ENCODE data around the gene CERK.
"Not testable (repeated sequence)": the region's sequence is repeated elsewhere in the genome, so short reads cannot be mapped to it uniquely, and the experiment has no call there.

The CERK gene

GRCh38 chr22:46654426-46654825 lies 83.6 kb downstream of the CERK start:
- Histone ChIP-seq H3K9ac (ENCODE audit: low read depth, low read length) (no peak overlapping the region), H3K9me3 (replicated peaks; ENCODE audit: low read length) (no peaks in the 10 kb centered on the region), H3K4me2 (ENCODE audit: low read length) (no peak overlapping the region), H3K27me3 (ENCODE audit: control insufficient read depth, insufficient read depth, low read length) (peaks cover 2% of the 10 kb centered on the region), H3K36me3 (ENCODE audit: insufficient read depth, low read length) (no peaks in the 10 kb centered on the region), H3K4me3 (ENCODE audit: low read length) (no peak overlapping the region), H3K4me1 (ENCODE audit: control insufficient read depth, insufficient read depth, low read length) (peaks cover 2% of the 10 kb centered on the region)

DNA sequence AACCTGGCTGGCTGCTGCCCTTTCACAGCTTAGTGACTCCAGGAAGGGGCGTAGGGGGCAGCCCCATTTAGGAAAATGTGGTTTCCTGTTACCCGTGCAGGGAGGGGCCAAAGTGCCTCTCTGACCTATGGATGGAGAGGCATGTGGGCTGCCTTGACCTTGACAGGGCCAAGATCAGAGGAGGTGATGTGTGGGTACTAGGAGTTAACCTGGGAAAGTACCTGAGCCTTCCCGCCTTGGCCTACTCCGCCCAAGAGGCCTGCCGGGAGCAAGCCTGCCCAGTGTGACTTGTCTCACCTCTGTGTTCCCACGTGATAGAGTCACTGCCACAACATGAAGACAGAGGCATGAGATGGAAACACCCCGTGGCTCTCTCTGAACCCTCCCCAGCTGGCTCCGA lies 84.5 kb downstream of the CERK start:
- Histone ChIP-seq H3K36me3 (ENCODE audit: insufficient read depth, low read length) (no peaks in the 10 kb centered on the region), H3K9me3 (replicated peaks; ENCODE audit: low read length) (no peaks in the 10 kb centered on the region), H3K4me1 (ENCODE audit: control insufficient read depth, insufficient read depth, low read length) (peaks cover 3% of the 10 kb centered on the region), H3K9ac (ENCODE audit: low read depth, low read length) (no peak overlapping the region), H3K27me3 (ENCODE audit: control insufficient read depth, insufficient read depth, low read length) (peaks cover 6% of the 10 kb centered on the region), H3K4me3 (ENCODE audit: low read length) (no peak overlapping the region), H3K4me2 (ENCODE audit: low read length) (no peak overlapping the region)

GRCh38 chr22:46652847-46653331 lies 85.2 kb downstream of the CERK start:
- Histone ChIP-seq H3K4me2 (ENCODE audit: low read length) (no peak overlapping the region), H3K9me3 (replicated peaks; ENCODE audit: low read length) (no peaks in the 10 kb centered on the region), H3K4me1 (ENCODE audit: control insufficient read depth, insufficient read depth, low read length) (peaks cover 3% of the 10 kb centered on the region), H3K27me3 (ENCODE audit: control insufficient read depth, insufficient read depth, low read length) (peaks cover 6% of the 10 kb centered on the region), H3K9ac (ENCODE audit: low read depth, low read length) (no peak overlapping the region), H3K36me3 (ENCODE audit: insufficient read depth, low read length) (no peaks in the 10 kb centered on the region), H3K4me3 (ENCODE audit: low read length) (no peak overlapping the region)

DNA sequence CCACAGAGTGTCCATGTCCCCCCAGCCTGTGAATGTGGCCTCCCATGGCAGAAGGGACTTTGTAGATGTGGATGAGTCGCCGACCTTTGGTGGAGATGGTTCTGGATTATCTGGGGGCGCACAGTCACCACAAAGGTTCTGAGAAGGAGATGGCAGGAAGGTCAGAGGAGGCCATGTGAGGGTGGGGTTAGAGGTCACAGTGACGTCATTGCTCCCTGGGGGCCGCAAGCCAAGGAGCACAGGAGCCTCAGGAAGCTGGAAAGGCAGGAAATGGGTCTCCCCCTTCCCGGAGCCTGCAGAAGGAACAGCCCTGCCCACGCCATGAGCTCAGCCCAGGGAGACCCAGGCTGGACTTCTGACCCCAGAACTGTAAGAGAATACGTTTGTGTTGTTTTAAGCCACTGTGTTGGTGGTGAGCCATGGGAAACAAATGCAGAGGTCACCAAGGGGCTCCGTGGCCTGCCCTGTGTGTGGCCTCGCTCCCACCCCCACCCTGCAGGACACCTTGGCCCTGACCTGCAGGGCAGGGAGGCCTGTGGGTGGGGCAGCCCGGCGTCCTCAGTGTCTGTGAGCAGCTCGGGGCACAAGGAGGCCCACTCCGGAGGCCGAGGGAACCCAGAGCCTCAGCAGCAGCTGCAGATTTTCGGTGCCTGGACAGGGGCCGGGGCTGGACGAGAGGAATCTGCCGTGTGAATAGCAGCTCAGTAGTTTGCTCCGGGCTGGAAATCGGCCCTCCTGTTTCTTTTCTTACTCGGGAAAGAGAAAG lies 85.8 kb downstream of the CERK start:
- H3K9me3 ChIP-seq (replicated peaks; ENCODE audit: low read length) = no peaks in the 10 kb centered on the region
- peaks cover 3% of the 10 kb centered on the region for H3K4me1 ChIP-seq (ENCODE audit: control insufficient read depth, insufficient read depth, low read length)
- H3K4me3 ChIP-seq (ENCODE audit: low read length) = no peak overlapping the region
- H3K4me2 ChIP-seq (ENCODE audit: low read length) = no peak overlapping the region
- no peak overlapping the region for H3K9ac ChIP-seq (ENCODE audit: low read depth, low read length)
- H3K27me3 ChIP-seq (ENCODE audit: control insufficient read depth, insufficient read depth, low read length) = peaks cover 6% of the 10 kb centered on the region
- H3K36me3 ChIP-seq (ENCODE audit: insufficient read depth, low read length) = no peaks in the 10 kb centered on the region

- peaks cover 3% of the 10 kb centered on the region for H3K4me1 ChIP-seq (ENCODE audit: control insufficient read depth, insufficient read depth, low read length)
- no peaks in the 10 kb centered on the region for H3K9me3 ChIP-seq (replicated peaks; ENCODE audit: low read length)
- H3K9ac ChIP-seq (ENCODE audit: low read depth, low read length) = no peak overlapping the region
- H3K36me3 ChIP-seq (ENCODE audit: insufficient read depth, low read length) = no peaks in the 10 kb centered on the region
- H3K4me2 ChIP-seq (ENCODE audit: low read length) = no peak overlapping the region
- H3K4me3 ChIP-seq (ENCODE audit: low read length) = no peak overlapping the region
- H3K27me3 ChIP-seq (ENCODE audit: control insufficient read depth, insufficient read depth, low read length) = peaks cover 6% of the 10 kb centered on the region
Observed at GRCh38 chr22:46651316-46651715, 86.7 kb downstream of the CERK start.

DNA sequence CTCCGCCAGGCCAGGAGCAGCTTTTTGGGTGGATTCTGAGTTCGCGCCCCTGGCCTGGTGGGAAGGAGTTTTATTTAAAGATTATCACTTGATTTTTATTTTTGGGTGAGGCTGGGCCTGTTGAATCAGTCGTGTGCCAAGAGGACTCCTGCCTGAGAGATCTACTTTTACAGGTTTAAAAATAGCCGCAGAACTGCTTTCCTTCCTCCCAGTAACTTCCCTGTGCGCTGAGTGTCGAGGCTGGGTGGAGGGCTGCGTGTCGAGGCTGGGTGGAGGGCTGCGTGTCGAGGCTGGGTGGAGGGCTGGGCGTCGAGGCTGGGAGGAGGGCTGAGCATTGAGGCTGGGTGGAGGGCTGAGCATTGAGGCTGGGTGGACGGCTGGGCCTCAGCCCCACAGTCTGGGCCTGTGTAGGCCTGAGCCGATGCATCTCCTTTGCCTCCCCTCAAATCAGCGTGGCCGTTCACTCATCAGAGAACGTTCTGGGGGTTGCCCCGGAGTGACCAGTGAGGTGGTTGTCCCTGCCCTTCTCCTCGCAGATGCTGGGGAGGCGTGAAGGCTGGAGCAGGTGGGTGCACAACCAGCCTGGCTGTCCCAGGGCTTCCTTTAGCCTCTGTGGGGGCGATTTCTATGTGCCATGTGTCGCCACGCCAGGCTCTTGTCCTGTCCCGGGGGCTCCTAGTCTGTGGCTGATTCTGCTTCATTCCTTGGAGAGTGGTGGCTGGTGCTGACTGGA lies 87.8 kb downstream of the CERK start:
- no peaks in the 10 kb centered on the region for H3K9me3 ChIP-seq (replicated peaks; ENCODE audit: low read length)
- H3K9ac ChIP-seq (ENCODE audit: low read depth, low read length) = no peak overlapping the region
- no peak overlapping the region for H3K4me2 ChIP-seq (ENCODE audit: low read length)
- H3K36me3 ChIP-seq (ENCODE audit: insufficient read depth, low read length) = no peaks in the 10 kb centered on the region
- H3K4me1 ChIP-seq (ENCODE audit: control insufficient read depth, insufficient read depth, low read length) = peaks cover 3% of the 10 kb centered on the region
- H3K4me3 ChIP-seq (ENCODE audit: low read length) = no peak overlapping the region
- H3K27me3 ChIP-seq (ENCODE audit: control insufficient read depth, insufficient read depth, low read length) = peaks cover 6% of the 10 kb centered on the region

DNA sequence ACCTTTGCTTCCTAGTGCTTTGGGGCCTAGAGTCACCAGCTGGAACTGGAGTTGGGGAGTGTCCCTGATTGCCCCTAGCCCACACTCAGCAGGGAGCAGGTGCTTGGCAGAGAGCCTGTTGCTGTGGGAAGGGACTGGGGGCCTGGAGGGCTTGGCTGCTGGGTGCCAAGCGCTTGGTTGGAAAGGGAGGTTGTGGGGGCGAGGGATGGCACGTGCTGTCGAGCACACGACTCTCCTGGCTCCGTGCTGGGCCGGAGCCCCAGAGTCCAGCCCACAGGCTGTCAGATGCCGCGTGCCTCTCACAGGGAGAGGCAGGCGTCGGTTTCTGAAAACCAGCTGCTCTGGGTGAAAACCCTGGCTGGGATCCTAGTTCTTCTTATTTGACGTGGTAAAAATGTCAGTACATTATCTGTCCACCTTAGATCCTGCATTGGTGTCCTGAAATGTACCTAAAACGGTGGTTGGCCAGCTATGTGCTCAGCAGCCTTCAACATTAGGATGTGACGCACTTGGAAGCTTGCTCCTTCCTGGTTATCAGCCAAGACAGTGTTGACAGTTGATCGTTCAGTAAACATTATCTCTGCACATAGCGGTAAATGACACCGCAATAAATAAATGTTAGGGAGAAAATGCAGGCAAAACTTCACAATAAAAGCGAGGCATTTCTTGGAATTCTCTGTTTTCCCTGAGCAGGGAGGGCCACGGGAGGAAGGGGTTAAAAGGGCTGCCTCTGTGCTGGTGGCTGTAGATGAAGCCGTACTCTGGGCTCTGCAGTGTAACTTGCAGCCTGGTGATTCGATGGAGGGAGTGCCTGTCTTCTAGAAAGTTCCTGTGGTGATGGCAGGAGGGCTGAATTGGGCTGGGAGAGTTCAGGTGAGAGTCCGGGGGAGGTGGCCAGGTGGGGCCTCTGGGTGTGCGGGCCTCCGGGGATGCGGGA lies 88.6 kb downstream of the CERK start:
- H3K4me1 ChIP-seq (ENCODE audit: control insufficient read depth, insufficient read depth, low read length) = peaks cover 3% of the 10 kb centered on the region
- H3K36me3 ChIP-seq (ENCODE audit: insufficient read depth, low read length) = no peaks in the 10 kb centered on the region
- peaks cover 6% of the 10 kb centered on the region for H3K27me3 ChIP-seq (ENCODE audit: control insufficient read depth, insufficient read depth, low read length)
- no peak overlapping the region for H3K4me2 ChIP-seq (ENCODE audit: low read length)
- no peaks in the 10 kb centered on the region for H3K9me3 ChIP-seq (replicated peaks; ENCODE audit: low read length)
- no peak overlapping the region for H3K9ac ChIP-seq (ENCODE audit: low read depth, low read length)
- H3K4me3 ChIP-seq (ENCODE audit: low read length) = no peak overlapping the region

DNA sequence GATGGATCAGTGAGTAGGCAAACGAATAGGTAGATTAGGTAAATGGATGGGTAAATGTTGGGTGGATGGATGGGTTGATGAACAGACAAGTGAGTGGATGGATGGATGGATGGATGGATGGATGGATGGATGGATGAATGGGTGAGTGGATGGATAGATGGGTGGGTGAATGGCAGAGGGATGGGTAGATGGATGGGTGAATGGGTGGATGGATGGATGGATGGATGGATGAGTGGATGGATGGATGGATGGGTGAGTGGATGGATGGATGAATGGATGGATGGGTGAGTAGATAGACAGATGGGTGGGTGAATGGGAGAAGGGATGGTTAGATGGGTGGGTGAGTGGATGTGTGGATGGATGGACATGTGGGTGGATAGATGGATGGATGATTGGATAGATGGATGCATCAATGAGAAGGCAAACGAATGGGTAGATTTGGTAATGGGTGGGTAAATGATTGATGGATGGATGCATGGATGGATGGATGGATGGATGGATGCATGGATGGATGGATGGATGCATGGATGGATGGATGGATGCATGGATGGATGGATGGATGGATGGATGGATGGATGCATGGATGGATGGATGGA lies 89.7 kb downstream of the CERK start:
- not testable (repeated sequence) for H3K27me3 ChIP-seq (ENCODE audit: control insufficient read depth, insufficient read depth, low read length); H3K36me3 ChIP-seq (ENCODE audit: insufficient read depth, low read length); H3K4me3 ChIP-seq (ENCODE audit: low read length); H3K4me2 ChIP-seq (ENCODE audit: low read length); H3K9ac ChIP-seq (ENCODE audit: low read depth, low read length); H3K4me1 ChIP-seq (ENCODE audit: control insufficient read depth, insufficient read depth, low read length); H3K9me3 ChIP-seq (replicated peaks; ENCODE audit: low read length)

- peaks cover 3% of the 10 kb centered on the region for H3K4me1 ChIP-seq (ENCODE audit: control insufficient read depth, insufficient read depth, low read length)
- H3K36me3 ChIP-seq (ENCODE audit: insufficient read depth, low read length) = no peaks in the 10 kb centered on the region
- peaks cover 6% of the 10 kb centered on the region for H3K27me3 ChIP-seq (ENCODE audit: control insufficient read depth, insufficient read depth, low read length)
- H3K9ac ChIP-seq (ENCODE audit: low read depth, low read length) = no peak overlapping the region
- H3K4me2 ChIP-seq (ENCODE audit: low read length) = no peak overlapping the region
- no peaks in the 10 kb centered on the region for H3K9me3 ChIP-seq (replicated peaks; ENCODE audit: low read length)
- no peak overlapping the region for H3K4me3 ChIP-seq (ENCODE audit: low read length)
Observed at GRCh38 chr22:46646531-46647215, 91.4 kb downstream of the CERK start.

DNA sequence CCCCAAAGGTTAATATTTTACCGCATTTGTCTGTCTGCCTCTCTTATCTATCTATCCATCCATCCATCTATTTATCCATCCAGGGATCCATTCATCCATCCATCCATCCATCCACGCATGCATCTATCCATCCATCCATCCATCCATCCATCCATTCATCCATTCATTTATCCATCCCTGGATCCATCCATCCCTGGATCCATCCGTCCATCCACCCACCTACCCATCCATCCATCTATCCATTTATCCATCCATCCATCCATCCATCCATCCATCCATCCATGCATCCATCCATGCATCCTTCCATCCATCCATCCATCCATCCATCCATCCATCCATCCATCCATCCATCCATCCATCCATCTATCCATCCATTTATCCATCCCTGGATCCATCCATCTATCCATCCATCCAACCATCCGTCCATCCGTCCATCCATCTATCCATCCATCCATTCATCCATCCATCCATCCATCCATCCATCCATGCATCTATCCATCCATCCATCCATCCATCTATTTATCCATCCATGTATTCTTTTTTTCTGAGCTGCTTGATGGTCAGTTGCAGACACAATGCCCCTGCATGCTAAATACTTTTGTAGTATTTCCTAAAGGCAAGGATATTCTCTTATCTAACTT lies 95.1 kb downstream of the CERK start:
- not testable (repeated sequence) for H3K4me3 ChIP-seq (ENCODE audit: low read length); H3K9ac ChIP-seq (ENCODE audit: low read depth, low read length); H3K36me3 ChIP-seq (ENCODE audit: insufficient read depth, low read length); H3K9me3 ChIP-seq (replicated peaks; ENCODE audit: low read length); H3K27me3 ChIP-seq (ENCODE audit: control insufficient read depth, insufficient read depth, low read length); H3K4me1 ChIP-seq (ENCODE audit: control insufficient read depth, insufficient read depth, low read length); H3K4me2 ChIP-seq (ENCODE audit: low read length)
